Pulmonary artery endothelial cell (primary cell): Measurements from ENCODE around the gene CACNA1D. TPM values are rescaled to one million over a fixed set of nuclear protein-coding genes. Genes with fewer than 3 reads are reported as not detected.

Experiments used
- DNase-seq: peaks from one replicate; pipeline ENCODE4 v3.0.0-alpha.2; 2011; ENCODE audit warnings: low read depth, low spot score
- total RNA-seq: library from RNA; depleted of rRNA; stranded (reverse); fragments of >200 nt; gene quantifications from 2 replicates; pipeline ENCODE4 v1.2.3, GENCODE V29; 2014

The CACNA1D gene
- total RNA-seq, 1 donor from 2014 or later = not detected

DNA sequence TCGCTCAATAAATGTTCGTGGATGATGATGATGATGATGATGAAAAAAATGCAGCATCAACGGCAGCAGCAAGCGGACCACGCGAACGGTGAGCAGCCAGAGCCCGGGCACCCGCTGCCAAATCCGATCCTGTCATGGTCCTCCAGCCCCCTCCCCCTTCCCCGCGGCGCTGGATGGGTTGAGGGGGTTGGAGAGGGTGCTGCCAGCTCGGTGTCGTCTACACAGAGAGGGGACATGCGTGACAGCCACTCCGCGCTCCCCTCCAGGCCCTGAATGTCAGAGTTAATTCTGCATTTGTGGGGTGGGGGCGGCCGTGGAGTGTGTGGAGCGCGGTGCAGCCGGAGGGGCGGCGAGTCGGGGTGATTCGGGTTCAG, 722 bp downstream of the CACNA1D start:
- no peak for DNase-seq

DNA sequence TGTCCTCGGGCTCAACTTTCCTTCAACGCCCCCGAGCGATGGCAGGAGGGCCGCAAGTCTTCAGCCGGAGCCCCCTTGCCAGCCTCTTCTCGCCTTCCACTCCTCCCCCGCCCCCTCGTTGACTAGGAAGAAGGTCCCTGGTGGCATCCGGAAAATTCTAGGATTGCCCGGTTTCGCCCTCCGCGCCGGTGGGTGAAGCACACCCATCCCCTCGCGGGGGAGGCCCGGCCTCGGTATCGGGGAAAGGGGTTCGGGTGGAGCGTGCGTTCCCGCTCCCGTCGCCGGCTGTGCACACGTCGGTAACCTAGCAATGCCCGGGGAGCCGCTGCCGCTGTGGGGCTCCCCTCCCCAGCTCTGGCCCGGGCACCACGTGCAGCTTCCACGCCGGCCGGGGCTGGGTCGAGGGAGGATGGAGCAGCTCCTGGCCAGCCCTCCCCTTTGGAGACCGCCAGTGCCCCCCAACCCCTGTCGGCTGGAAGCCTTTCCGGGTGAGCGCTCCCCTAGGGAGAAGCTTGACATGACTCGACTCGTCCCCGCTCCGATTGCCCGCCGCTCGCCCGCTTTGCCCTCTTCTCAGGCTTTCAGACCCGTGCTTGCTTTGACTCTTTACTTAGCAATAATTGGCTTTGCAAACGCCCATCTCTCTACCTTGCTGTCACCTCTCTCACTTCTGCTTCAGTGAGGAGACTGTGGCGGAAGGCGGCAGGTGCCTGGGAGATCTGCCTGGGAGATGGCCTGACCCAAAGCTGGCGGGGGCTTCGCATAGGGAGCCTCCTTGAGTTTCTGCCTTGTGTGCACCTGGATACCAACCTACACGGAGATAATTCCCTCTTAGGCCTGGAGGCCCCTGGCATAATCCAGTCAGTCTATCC, 1.3 kb downstream of the CACNA1D start:
- DNase-seq = no peak

DNA sequence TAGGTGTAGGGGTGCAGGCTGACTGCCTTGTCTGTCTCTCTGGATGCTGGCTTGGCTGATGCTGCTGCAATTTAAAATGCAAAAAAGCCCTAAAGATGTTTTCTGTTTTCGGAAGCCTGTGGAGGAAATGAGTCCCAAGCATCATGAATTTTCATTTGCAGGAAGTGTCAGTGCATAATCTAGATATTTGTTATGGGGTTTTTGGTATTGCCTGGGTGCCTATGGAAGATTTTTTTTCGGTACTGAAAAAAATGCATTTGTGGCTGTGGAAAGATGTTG, 1.9 kb downstream of the CACNA1D start:
- no peak for DNase-seq

DNA sequence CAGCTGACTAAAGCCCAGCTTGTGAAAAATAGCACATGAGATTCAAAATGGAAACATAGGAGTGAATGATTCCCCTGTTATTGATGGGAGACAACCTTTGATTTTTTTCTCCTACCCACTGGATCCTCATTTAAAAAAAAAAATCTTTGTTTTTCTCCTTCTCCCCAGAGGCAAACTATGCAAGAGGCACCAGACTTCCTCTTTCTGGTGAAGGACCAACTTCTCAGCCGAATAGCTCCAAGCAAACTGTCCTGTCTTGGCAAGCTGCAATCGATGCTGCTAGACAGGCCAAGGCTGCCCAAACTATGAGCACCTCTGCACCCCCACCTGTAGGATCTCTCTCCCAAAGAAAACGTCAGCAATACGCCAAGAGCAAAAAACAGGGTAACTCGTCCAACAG, 2.6 kb downstream of the CACNA1D start:
- DNase-seq = no peak

DNA sequence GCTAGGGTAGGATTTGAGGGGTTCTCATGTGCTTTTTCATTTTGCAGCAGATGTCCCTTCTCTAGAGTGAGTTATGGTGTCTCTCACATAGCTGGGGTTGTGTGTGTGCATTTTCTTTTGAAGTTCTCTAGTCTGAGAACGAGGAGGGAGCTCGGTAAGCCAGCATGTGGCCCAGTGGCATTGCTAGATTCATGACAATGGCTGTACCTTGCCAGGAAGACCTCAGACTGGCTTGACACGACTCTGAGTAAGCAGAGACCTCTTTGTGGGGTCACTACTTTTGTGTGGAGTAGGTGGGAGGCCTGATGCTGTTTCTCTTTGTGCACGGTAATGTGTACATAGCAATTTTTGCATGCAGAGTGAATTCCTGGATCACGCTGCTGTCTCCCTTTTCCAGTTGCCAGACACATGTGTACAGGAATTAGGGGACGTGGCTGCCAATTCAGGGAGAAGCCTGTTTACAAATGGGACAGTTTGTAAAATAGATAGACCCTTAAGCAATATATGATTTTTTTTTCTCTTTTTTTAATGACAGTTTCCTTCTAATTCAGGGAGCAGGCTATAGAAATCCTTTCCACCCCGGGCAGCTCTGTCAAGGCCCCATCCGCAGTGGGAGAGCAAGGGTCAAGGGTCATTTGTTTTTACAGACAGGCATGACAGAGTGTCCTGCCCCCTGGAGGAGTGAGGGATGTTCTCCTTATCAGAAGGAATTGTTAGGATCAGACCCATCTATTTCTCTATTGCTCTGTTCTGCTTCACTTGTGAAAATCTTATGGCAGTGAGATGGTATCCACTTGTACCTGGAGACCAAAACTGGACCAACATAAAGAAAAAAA, 4.6 kb downstream of the CACNA1D start:
- DNase-seq = no peak

DNA sequence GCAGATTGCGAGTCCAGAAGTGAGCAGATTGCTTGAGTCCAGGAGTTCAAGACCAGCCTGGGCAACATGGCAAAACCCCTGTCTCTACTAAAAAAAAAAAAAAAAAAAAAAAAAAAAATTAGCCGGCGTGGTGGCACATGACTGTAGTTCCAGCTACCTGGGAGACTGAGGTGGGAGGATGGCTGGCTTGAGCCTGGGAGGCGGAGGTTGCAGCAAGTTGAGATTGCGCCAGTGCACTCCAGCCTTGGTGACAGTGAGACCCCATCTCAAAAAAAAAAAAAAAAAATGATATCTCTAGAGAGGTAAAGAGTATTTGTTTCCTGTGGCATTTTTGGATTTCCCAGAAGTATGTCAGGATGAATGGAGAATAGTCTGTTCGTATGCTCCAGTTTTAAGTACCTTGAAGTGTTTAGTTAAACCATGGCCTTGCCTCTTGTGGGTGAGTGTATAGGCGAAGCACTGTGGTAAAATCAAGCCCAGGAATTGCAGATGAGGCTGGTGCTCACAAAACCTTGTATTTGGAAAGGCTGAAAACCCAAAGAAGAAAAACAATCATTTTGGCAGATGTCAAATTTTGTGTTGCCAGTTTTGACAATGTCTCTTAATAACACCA, 5.9 kb downstream of the CACNA1D start:
- DNase-seq = no peak

DNA sequence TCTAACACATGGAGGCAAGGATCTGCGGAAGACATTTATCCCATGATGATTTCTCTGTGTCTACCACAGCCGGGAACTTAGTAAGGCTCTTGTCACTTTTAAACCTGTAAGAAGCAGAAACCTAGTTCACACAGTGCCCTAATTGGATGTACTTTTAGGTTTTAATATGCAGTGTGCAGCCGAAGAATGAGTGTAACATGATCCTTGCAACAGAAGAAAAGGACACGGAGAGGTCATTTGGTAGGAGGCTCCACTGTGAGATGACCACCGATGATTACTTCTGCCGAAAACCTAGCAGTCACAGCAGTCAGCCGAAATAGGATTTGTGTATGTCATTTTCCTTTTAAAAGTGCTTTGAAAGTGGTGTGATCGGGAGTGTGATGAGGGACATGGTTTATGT, 6.8 kb downstream of the CACNA1D start:
- DNase-seq = no peak

DNA sequence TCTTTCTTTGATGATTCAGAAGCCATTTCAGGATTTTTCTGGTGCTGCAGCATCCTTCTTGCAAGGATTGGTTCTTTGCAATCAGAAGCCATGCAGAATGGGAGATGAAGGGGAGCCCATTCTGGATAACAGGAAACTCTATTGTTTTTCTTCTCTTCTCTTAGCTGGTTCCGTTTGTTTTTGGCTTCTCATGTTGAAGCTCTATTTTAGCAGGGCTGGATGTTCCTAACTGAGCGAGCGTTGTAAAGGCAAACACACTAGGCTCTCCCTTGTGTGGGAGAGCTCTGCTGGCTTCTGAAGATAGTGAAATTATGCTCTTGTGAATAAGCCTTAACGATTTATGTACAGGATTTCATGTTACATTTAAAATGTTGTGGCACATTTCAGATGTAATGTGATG, 8.3 kb downstream of the CACNA1D start:
- DNase-seq = no peak

DNA sequence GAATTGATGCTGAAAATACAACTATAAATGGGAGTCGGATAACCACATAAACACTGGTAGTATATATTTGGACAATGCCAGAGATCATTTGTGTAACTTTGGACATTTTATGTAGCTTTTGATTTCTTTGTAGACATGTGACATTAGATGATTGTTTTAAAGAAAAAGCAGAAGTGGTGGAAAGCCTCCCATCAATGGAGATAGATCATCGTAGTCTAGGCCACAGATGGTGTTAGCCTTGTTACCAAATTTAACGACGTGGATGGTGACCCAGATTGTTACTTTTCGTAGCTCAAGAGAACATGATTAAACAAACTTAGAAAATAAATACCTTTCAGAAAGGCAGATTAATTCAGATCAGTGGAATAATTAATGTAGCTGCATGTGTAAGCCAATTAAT, 8.8 kb downstream of the CACNA1D start:
- no peak for DNase-seq

DNA sequence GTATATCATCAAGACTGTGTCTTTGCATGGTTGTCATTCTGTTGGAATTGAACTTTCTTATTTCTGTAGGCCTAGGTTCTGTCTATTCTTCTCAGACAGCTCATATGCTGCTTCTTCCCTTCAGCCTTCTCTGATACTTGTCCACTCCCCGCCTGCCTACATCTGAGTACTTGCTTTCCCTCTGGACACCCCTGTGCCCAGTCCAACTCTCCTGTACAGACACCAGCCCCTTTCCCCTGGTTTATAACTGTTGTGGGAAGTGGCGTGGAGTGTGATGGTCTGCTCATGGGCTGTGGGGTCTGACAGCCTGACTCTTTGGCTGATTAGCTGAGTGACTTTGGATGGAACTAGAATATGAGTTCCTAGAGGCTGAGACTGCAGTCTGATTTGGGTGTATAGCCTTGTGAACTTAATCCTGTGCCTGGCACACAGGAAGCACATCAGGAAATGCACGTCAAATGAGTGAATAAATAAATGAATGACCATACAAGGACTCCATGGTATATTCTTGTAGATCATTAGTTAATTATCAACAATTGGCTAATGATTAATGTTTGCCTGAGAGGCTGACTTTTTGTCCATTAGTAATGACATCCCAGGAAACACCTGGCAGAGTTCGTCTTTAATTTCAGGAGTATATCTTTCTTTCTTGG, 11.8 kb downstream of the CACNA1D start:
- no peak for DNase-seq

DNA sequence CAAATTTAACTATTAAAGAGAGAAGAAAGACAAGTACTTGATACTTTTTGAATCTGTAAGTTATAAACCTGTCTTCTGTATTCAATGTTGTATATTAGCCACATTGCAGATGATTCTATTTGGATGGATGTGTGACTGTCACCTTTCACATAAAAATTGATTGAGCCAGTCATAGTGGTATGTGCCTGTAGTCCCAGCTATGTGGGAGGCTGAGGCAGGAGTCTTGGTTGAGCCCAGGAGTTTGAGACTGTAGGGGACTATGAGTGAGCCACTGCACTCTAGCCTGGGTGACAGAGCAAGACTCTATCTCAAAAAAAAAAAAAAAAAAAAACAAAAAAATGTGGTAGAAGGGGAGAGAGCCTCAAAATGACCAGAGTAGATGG, 12.3 kb downstream of the CACNA1D start:
- DNase-seq = no peak

DNA sequence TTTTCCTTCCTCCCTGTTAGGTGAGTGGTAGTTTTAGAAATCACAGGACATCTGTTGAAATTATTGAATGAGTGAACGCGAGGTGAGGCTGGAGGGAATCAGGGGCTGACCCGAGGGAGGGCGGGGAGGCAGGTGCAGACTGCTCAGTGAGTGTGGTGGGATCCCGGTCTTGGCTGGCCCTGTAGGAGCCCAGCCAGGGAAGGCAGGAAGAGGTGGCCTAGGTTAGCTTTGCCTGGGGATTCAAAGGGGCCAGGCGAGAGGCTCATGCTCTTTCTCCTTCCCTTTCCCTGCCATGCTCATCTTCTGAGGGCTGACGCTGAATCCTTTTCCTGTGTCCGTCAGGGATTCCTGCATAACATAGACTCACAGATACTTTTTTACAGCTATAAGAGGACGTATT, 15.1 kb downstream of the CACNA1D start:
- no peak for DNase-seq

DNA sequence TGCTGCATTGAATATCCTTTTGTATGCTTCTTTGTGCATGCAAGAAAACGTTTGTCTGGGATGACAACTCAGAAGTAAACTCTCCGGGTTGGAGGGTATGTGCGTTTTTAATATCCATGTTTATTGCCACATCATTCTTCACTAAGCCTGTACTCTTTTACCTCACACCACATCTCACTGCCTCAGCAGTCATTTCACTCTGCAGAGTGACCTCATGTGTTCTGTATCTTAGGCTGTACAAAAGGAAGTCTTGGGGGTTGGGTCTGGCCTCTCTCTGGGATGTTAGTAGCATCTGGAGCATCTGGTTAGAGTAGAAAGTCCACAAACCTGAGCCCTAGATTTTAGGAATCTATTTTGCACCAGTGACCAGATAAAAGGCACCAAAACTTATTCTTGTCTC, 16.1 kb downstream of the CACNA1D start:
- no peak for DNase-seq

DNA sequence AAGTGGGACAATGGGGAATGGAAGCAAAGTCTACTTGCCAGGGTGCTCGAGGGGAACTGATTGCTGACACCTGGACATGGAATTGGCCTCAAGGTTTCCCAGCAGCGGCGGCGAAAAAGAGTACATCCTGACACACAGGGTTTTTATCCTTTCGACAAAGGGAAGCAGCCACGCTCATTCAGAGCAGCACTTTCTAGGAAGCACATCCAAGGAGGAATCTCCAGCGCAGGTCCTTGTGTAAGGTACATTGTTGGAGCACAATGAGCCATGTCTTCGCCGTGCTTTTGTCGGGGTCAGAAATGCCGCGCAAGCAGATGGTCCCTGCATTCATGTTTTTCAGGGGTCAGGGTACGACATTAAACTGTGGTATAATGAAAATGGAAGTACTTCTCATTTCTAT, 16.8 kb downstream of the CACNA1D start:
- DNase-seq = no peak

DNA sequence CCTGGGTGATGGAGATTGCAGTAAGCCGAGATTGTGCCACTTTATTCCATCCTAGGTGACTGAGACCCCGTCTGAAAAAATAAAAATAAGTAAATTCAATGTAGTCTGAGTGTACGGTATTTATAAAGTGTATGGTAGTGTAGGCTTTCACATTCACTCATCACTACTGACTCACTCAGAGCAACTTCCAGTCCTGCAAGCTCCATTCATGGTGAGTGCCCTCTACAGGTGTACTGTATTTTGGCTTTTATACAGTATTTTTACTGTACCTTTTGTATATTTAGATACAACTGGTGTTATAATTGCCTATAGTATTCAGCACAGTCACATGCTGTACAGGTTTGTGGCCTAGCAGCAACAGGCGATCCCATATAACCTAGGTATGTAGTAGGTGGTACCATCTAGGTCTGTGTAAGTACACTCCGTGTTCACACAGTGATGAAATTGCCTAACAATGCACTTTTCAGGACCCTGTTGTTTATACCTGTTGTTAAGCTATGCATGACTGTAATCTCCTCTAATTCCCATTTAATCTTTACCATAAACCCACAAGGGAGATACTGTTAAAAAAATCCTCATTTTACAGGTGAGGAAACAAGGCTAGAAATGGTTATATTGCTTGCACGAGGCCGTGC, 19.3 kb downstream of the CACNA1D start:
- no peak for DNase-seq

DNA sequence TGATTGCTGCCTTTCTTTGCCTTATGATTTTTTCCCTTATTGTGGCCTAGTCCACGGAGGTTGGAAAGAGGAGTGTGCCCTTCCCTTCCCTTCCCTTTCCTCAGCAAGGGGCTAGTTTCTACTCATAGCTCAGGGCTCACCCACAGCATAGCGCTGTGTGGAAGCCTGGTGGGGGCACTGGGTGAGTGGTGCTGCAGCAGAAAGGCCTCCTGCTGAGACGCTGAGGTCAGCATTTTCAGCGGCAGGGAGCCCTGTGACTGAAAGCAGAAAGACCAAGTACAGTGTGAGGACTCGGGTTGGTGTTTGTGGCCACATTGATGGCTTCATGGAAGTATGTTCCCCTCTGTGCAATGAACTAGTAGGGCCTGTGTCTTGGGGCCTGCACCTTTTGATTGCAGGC, 21.9 kb downstream of the CACNA1D start:
- DNase-seq = no peak

DNA sequence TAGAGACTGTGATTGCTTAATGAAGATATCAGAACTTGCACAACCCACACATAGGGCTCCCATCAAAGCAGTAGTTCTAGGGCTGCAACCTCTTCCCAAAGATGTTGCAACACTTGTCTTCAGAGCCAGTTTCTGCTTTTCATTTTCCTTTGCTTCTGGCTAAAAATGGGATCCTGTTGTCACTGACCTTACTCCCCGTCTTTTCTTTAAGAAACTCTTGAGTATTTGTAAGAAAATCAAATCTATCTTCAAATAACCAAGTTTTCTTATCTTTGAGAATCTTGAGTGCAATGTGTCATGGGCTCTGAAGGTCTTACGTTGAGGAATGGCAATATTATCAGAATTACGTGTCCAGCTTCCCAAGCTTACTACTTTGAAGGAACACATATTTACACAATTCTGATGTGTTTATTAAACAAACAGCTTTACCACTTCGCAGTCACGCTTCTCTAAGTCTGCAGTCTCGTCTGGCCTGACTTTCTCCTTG, 24.1 kb downstream of the CACNA1D start:
- DNase-seq = no peak

DNA sequence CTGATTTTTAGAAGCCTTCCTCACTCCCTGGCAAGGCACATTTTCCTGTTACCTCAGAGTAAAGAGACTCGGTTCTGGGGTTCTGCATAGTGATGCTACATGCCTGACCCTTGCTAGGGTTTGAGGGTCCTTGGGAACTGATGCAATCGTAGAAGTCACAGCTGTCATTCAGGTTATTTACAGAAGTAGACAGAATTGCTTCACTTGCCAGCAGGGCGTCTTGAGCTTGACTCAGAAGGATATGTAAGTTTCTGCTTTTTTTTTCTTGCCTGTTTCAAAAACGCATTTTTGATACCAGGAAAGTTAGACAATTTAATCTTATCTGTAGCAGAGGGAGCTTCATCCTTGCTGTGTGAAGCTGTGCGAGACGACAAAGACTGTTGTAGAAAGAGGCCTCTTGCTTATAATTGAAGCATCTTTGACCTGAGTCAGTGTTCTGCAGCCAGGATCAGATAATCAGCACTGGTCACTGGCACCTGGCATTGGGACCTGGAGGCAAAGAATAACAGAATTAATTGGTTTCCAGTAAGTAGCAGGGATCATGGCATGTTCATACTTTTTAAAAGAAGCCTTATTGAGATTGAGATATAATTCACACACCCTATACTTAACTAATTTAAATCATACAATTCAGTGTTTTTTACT, 24.8 kb downstream of the CACNA1D start:
- no peak for DNase-seq

DNA sequence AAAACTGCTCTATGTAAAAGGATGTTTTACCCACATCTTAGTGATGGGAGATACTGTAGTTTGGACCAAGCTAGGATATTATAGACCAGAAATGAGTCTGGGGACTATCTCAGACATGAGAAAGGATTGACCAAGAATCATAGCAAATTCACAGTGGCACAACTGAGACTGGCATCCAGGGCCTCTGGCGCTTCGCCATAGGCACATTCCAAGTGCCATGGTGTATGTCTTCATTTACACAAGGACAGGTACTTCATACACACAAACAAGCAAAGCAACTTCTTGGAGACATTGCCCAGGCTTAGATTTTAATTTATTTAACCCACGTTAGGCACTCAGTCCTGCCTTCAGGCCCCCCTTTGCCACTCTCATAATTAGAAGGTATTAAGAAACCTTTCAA, 28.9 kb downstream of the CACNA1D start:
- DNase-seq = no peak

DNA sequence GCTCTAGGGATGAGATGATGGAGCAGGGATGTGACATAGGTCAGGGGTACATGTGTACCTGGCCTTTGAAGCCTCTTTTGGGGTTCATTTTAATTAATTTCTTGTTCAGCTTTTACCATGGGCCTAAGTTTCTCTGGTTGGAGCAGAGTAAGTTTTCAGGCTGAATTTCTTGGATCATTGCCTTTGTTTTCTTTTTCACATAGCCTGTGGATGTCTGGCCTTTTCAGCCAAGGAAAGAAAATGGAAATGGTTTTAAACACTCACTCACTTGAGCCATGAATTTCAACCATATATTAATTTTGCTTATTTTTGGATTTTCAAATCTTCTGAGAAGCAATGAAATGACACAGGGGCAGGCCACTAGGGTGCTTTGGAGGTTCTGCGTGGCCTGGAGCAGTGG, 30.2 kb downstream of the CACNA1D start:
- no peak for DNase-seq
